HG02678 (cell line): ENCODE data around the gene STAC.
"Not testable (repeated sequence)": the region's sequence is repeated elsewhere in the genome, so short reads cannot be mapped to it uniquely, and the experiment has no call there.

Experiments
- ATAC-seq: cut with Tn5 transposase; IDR thresholded peaks from one replicate; pipeline ENCODE4 v1.9.1; 2021; ENCODE audit warnings: mild to moderate bottlenecking, moderate library complexity; ENCODE audit not compliant: unreplicated experiment

Gene STAC

GRCh38 chr3:36562945-36563344 lies 182.6 kb downstream of the STAC start:
- ATAC-seq, result no peak

GRCh38 chr3:36575241-36575640 lies 194.9 kb downstream of the STAC start:
- no peak for ATAC-seq

- ATAC-seq, result not testable (repeated sequence)
Measured at GRCh38 chr3:36578418-36578817, 198.1 kb downstream of the STAC start.

GRCh38 chr3:36579746-36580145 lies 199.4 kb downstream of the STAC start:
- ATAC-seq, result no peak

DNA sequence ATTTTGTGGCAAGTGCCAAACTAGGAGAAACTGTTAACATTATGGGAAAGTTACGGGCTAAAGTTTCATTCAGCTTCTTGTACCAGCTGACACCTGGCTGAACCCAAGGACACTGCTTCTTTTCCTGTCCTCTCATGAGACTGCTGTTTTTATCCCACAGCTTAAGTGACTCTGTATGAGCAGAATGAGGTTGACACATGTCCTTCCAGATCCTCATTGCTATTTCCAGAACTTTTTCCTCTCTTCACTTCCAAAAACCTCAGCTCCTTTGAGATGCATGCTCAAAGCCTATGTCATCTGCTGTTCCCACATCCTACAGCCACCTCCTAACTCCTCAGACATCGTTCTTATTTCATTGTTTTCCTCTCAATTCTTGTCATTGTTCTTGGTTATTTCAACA lies 200.4 kb downstream of the STAC start:
- ATAC-seq, result no peak

GRCh38 chr3:36591959-36592358 lies 211.7 kb downstream of the STAC start:
- no peak for ATAC-seq

DNA sequence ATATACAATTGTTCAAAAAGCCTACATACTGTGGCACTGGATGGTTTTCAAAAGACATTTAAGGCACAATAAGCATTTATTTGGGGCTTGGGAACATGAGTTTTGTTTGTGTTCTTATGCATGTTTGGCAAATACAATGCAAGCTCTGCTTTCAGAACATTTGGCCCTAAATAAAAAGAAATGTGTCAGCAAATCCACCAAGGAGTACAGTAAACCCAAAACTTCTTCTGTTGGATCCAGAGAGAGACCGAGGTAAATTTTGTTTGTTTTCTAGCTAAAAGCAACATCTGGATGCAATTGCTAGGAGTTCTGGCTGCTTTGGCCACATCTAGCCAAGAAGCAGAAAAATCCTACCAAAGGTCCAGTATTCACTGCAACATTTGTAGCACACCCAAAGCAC lies 215.2 kb downstream of the STAC start:
- no peak for ATAC-seq

- no peak for ATAC-seq
Measured at GRCh38 chr3:36596419-36596818, 216.1 kb downstream of the STAC start.

- ATAC-seq, result no peak
Measured at GRCh38 chr3:36597422-36597821, 217.1 kb downstream of the STAC start.
